ENCODE data around the gene B3GNT7. TPM values are rescaled to one million over a fixed set of nuclear protein-coding genes. Genes with fewer than 3 reads are reported as not detected.
A peak's percentile ranks its signal among the peaks of the same experiment; 100 is the strongest.

B3GNT7 gene
- total RNA-seq, 2 experiments from 2014 or later: 0.38 to 0.89 TPM

- intact Hi-C loops (cut with DNase I, micrococcal nuclease): no loop called here
- no peaks in the 10 kb centered on the region for H3K36me3 ChIP-seq (ENCODE audit: insufficient read depth, low read length)
- no peak for TF ChIP-seq CTCF (IDR thresholded peaks at IDR 0.05)
- peaks cover 11% of the 10 kb centered on the region for H3K4me1 ChIP-seq (ENCODE audit: insufficient read depth, low read length)
- H3K9me3 ChIP-seq (ENCODE audit: control insufficient read depth in 1 of 2, insufficient read depth in 1 of 2, low read length in 2 of 2): no peaks in the 10 kb centered on the region
- H3K4me1 Mint-ChIP-seq (ENCODE audit: low read depth): peaks cover 11% of the 10 kb centered on the region
- peaks cover 58% of the 10 kb centered on the region for H3K27me3 Mint-ChIP-seq
- no peak overlapping the region for H3K27ac Mint-ChIP-seq
- DNase-seq (no peak), ATAC-seq (ENCODE audit: poor library complexity) (no peak)
- peak overlapping the region; percentile 20 for H3K4me3 Mint-ChIP-seq
- peaks cover 26 to 28% of the 10 kb centered on the region in 2 experiments for H3K27me3 ChIP-seq (ENCODE audit: control insufficient read depth in 1 of 2, insufficient read depth in 2 of 2, low read length in 2 of 2)
- H3K9me3 Mint-ChIP-seq: no peaks in the 10 kb centered on the region
- H3K27ac ChIP-seq (ENCODE audit: low read depth in 1 of 2, low read length in 2 of 2): peak overlapping the region in 1 of 2 donors; percentile 1
- ChIA-PET POLR2A (no interaction called here), CTCF (no interaction called here)
- H3K4me3 ChIP-seq (ENCODE audit: low read length): no peak overlapping the region
- H3K36me3 Mint-ChIP-seq (ENCODE audit: low read depth): no peaks in the 10 kb centered on the region
These were observed 1.0 kb upstream of the B3GNT7 start for GRCh38 chr2:231394211-231395141.

GRCh38 chr2:231396058-231396821, 730 bp downstream of the B3GNT7 start:
- peaks cover 11% of the 10 kb centered on the region for H3K4me1 ChIP-seq (ENCODE audit: insufficient read depth, low read length)
- peaks cover 11% of the 10 kb centered on the region for H3K4me1 Mint-ChIP-seq (ENCODE audit: low read depth)
- intact Hi-C loops (cut with DNase I, micrococcal nuclease): no loop called here
- no peaks in the 10 kb centered on the region for H3K36me3 ChIP-seq (ENCODE audit: insufficient read depth, low read length)
- H3K9me3 Mint-ChIP-seq: no peaks in the 10 kb centered on the region
- no peak overlapping the region for H3K27ac Mint-ChIP-seq
- H3K27me3 ChIP-seq (ENCODE audit: control insufficient read depth in 1 of 2, insufficient read depth in 2 of 2, low read length in 2 of 2): peaks cover 26 to 31% of the 10 kb centered on the region in 2 experiments
- H3K36me3 Mint-ChIP-seq (ENCODE audit: low read depth): no peaks in the 10 kb centered on the region
- ATAC-seq (ENCODE audit: poor library complexity): no peak
- peaks cover 52% of the 10 kb centered on the region for H3K27me3 Mint-ChIP-seq
- POLR2A ChIA-PET: no interaction called here
- H3K27ac ChIP-seq (ENCODE audit: low read depth in 1 of 2, low read length in 2 of 2): no peak overlapping the region
- H3K9me3 ChIP-seq (ENCODE audit: control insufficient read depth in 1 of 2, insufficient read depth in 1 of 2, low read length in 2 of 2): no peaks in the 10 kb centered on the region
- TF ChIP-seq CTCF (IDR thresholded peaks at IDR 0.05): no peak
- H3K4me3 Mint-ChIP-seq: peak overlapping the region; percentile 25
- no peak for DNase-seq
- H3K4me3 ChIP-seq (ENCODE audit: low read length): no peak overlapping the region
- CTCF ChIA-PET: no interaction called here

DNA sequence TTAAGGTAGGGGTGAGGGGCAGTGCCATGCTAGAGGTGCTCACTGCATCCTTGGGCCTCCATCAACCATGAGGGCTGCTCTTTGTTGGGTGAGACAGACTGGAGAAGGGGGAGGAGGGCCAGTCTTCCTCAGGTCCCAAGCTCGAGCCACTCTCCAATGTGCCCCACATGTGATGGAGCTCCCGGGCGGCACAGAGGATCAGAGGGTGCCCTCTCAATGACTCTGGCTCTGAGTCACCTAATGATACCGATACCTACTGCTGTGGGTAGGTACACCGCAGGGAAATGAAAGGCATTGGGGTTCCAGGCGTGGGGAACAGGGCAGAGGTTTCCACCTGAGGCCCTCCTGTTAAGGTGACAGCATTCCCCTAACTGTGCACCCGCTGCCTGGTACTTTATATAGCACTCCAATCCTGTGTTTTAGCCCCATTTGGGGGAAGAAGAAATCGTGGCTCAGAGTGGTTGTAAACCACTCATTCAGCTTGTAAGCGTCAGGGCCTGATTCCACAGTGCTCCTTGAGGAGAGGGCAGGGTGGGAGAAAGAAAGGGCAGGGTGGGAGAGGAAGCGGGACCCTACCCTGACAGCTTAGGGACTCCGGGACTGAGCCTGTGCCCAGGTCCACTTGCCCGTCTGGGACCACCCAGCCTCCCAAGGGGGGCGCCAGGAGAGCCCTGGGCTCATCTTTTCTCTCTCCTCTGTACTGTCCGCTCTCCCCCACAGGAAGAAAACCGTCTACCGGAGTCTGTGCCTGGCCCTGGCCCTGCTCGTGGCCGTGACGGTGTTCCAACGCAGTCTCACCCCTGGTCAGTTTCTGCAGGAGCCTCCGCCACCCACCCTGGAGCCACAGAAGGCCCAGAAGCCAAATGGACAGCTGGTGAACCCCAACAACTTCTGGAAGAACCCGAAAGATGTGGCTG, 1.8 kb downstream of the B3GNT7 start:
- Mint-ChIP-seq H3K4me3 (no peak overlapping the region), H3K36me3 (ENCODE audit: low read depth) (no peaks in the 10 kb centered on the region), H3K27me3 (peaks cover 44% of the 10 kb centered on the region), H3K27ac (no peak overlapping the region), H3K9me3 (no peaks in the 10 kb centered on the region), H3K4me1 (ENCODE audit: low read depth) (peaks cover 11% of the 10 kb centered on the region)
- DNase-seq (no peak), ATAC-seq (ENCODE audit: poor library complexity) (no peak)
- Histone ChIP-seq H3K36me3 (ENCODE audit: insufficient read depth, low read length) (no peaks in the 10 kb centered on the region), H3K27me3 (ENCODE audit: control insufficient read depth in 1 of 2, insufficient read depth in 2 of 2, low read length in 2 of 2) (peaks cover 26 to 31% of the 10 kb centered on the region in 2 experiments), H3K4me3 (ENCODE audit: low read length) (no peak overlapping the region), H3K4me1 (ENCODE audit: insufficient read depth, low read length) (peaks cover 11% of the 10 kb centered on the region), H3K27ac (ENCODE audit: low read depth in 1 of 2, low read length in 2 of 2) (no peak overlapping the region), H3K9me3 (ENCODE audit: control insufficient read depth in 1 of 2, insufficient read depth in 1 of 2, low read length in 2 of 2) (no peaks in the 10 kb centered on the region)
- intact Hi-C loops (cut with DNase I, micrococcal nuclease): no loop called here
- no peak for TF ChIP-seq CTCF (IDR thresholded peaks at IDR 0.05)
- ChIA-PET POLR2A (no interaction called here), CTCF (no interaction called here)

Measured in CD4-positive, alpha-beta T cell (primary cell).